ENCODE data around the gene UBXN6. TPM values are rescaled to one million over a fixed set of nuclear protein-coding genes. Genes with fewer than 3 reads are reported as not detected.

The UBXN6 gene, protein sequence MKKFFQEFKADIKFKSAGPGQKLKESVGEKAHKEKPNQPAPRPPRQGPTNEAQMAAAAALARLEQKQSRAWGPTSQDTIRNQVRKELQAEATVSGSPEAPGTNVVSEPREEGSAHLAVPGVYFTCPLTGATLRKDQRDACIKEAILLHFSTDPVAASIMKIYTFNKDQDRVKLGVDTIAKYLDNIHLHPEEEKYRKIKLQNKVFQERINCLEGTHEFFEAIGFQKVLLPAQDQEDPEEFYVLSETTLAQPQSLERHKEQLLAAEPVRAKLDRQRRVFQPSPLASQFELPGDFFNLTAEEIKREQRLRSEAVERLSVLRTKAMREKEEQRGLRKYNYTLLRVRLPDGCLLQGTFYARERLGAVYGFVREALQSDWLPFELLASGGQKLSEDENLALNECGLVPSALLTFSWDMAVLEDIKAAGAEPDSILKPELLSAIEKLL
- 38.6 to 63.9 TPM (median 61.4 TPM) in 5 replicates for total RNA-seq (2022; extraction: Qiagen RNA extraction)

GRCh38 chr19:4457654-4458395 lies at the start of gene UBXN6:
UBXN6 (minus strand) TSS chr19:4457794; CDS start chr19:4457697, 97 bp downstream.

DNA sequence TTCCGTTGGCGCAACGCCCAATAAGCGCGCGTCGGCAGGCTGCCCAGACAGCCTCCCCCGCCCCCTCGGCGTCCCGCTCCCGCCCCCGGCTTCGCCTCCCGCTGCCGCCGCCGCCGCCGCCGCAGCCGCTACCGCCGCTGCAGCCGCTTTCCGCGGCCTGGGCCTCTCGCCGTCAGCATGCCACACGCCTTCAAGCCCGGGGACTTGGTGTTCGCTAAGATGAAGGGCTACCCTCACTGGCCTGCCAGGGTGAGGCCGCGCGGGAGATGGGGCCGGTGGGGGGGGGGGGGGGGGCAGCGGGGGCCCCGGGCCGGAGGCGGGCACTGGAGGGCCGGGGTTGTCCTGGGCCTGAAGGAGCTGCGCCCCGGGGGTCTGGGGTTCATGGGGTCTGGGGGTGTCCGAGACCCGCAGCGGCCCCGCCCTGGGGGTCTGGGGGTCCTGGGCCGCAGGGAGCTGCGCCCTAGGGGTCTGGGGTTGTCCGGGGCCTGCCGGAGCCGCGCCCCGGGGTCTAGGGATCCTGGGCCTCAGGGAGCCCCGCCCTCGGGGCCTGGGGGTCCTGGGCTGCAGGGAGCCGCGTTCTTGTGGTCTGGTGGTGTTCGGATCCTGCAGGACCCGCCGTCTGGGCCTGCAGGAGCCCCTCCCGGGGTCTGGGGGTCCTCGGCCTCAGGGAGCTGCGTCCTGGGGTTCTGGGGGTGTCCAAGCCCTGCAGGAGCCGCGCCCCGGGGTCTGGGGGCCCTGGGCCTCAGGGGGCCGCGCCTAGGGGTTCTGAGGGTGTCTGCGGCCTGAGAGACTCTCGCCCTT lies 14.8 kb upstream of the UBXN6 start, which contains the start of gene HDGFL2:
Gene HDGFL2 (plus strand): TSS at position 124 of the 801 bp plus-strand sequence. CDS start 54 bp downstream, at position 178.

GRCh38 chr19:4402171-4403004 lies 55.2 kb downstream of the UBXN6 start, which contains the start of gene CHAF1A:
CHAF1A (plus strand) TSS chr19:4402640; CDS start chr19:4402763, 123 bp downstream.

GRCh38 chr19:4400135-4400936 lies 57.3 kb downstream of the UBXN6 start, which contains the start of gene SH3GL1:
SH3GL1 (minus strand) TSS chr19:4400547; CDS start chr19:4400368, 179 bp downstream.

Other genes starting within 250 kb of the UBXN6 start
- gene EBI3, start 228.3 kb downstream of the UBXN6 start, total RNA-seq (2022; extraction: Qiagen RNA extraction): 2.8 to 4.4 TPM (median 3.3 TPM) in 5 replicates
- 18.1 to 21.7 TPM (median 18.9 TPM) in 5 replicates for gene YJU2, start 210.7 kb downstream of the UBXN6 start, total RNA-seq (2022; extraction: Qiagen RNA extraction)
- gene SHD, start 178.5 kb downstream of the UBXN6 start, total RNA-seq (2022; extraction: Qiagen RNA extraction): 0.07 TPM in 1 of 5 replicates, not detected in the others
- gene TMIGD2, start 155.4 kb downstream of the UBXN6 start, total RNA-seq (2022; extraction: Qiagen RNA extraction): not detected in 5 replicates
- 7.4 to 9.3 TPM (median 8.8 TPM) in 5 replicates for gene FSD1, start 153.2 kb downstream of the UBXN6 start, total RNA-seq (2022; extraction: Qiagen RNA extraction)
- not detected in 5 replicates for gene STAP2, start 119.0 kb downstream of the UBXN6 start, total RNA-seq (2022; extraction: Qiagen RNA extraction)
- 7.6 to 12.4 TPM (median 11.8 TPM) in 5 replicates for gene MPND, start 114.2 kb downstream of the UBXN6 start, total RNA-seq (2022; extraction: Qiagen RNA extraction)
- 45.2 to 60.6 TPM (median 58.7 TPM) in 5 replicates for gene SH3GL1, start 57.2 kb downstream of the UBXN6 start, total RNA-seq (2022; extraction: Qiagen RNA extraction)
- 19.2 to 22.9 TPM (median 22.3 TPM) in 5 replicates for gene CHAF1A, start 55.2 kb downstream of the UBXN6 start, total RNA-seq (2022; extraction: Qiagen RNA extraction)
- gene HDGFL2, start 14.5 kb upstream of the UBXN6 start, total RNA-seq (2022; extraction: Qiagen RNA extraction): 24.3 to 30.0 TPM (median 28.8 TPM) in 5 replicates
- gene PLIN4, start 60.7 kb upstream of the UBXN6 start, total RNA-seq (2022; extraction: Qiagen RNA extraction): 0.08 to 0.22 TPM (median 0.13 TPM) in 5 replicates
- gene PLIN5, start 77.4 kb upstream of the UBXN6 start, total RNA-seq (2022; extraction: Qiagen RNA extraction): 0.17 to 0.32 TPM (median 0.27 TPM) in 4 of 5 replicates, not detected in the other
- 0.05 to 0.23 TPM (median 0.12 TPM) in 4 of 5 replicates, not detected in the other for gene LRG1, start 82.2 kb upstream of the UBXN6 start, total RNA-seq (2022; extraction: Qiagen RNA extraction)
- 4.5 to 6.8 TPM (median 5.9 TPM) in 5 replicates for gene SEMA6B, start 101.9 kb upstream of the UBXN6 start, total RNA-seq (2022; extraction: Qiagen RNA extraction)
- gene TNFAIP8L1, start 181.7 kb upstream of the UBXN6 start, total RNA-seq (2022; extraction: Qiagen RNA extraction): 2.9 to 4.4 TPM (median 3.7 TPM) in 5 replicates
- gene MYDGF, start 212.5 kb upstream of the UBXN6 start, total RNA-seq (2022; extraction: Qiagen RNA extraction): 116 to 139 TPM (median 137 TPM) in 5 replicates

All from A549 treated with Mapracorat at 1 μM for 4 hours (cell line).